IMR-90 (cell line): ENCODE results near the gene DYNAP. TPM values are rescaled to one million over a fixed set of nuclear protein-coding genes. Genes with fewer than 3 reads are reported as not detected.

ENCODE experiments used
- ATAC-seq: fragments of 200-7000 bp; cut with Tn5 transposase; 2 replicates; pipeline ENCODE4 v1.9.1; 2020; ENCODE audit warnings: low read depth, mild to moderate bottlenecking, moderate library complexity
- BruUV-seq: library from RNA; stranded (reverse); fragments of 400-500 nt; replicated peaks from 2 replicates; lab custom pipeline; 2021; lab: Mats Ljungman, UMichigan
- CTCF ChIA-PET: fragments of 300-600 bp; formaldehyde crosslinking; extraction: SDS; loops from one replicate; lab custom pipeline; 2021; ENCODE audit warnings: antibody characterized with exemption; lab: Yijun Ruan, JAX
- POLR2A ChIA-PET: fragments of 300-600 bp; sonication (Branson Sonifier 250); formaldehyde crosslinking; loops from one replicate; lab custom pipeline; 2022; ENCODE audit warnings: antibody characterized with exemption; ENCODE audit not compliant: unreplicated experiment; lab: Charles Lee
- DNase-seq: peaks from one replicate; pipeline ENCODE4 v3.0.0; 2013
- H2AFZ ChIP-seq: replicated peaks from 2 replicates; pipeline ENCODE3; 2013; ENCODE audit warnings: low read length, mild to moderate bottlenecking; ENCODE audit not compliant: poor library complexity
- H2AK5ac ChIP-seq: 2 replicates; pipeline ENCODE4 v1.6.1; 2013; ENCODE audit warnings: low read depth, low read length, inconsistent platforms
- H2AK9ac ChIP-seq: replicated peaks from 2 replicates; pipeline ENCODE3; 2013; ENCODE audit warnings: mild to moderate bottlenecking, low read depth, low read length, moderate library complexity; ENCODE audit not compliant: poor library complexity
- H2BK120ac ChIP-seq: 2 replicates; pipeline ENCODE4 v1.6.1; 2013; ENCODE audit warnings: low read depth, low read length, inconsistent platforms
- H2BK15ac ChIP-seq: 3 replicates; pipeline ENCODE4 v1.6.1; 2013; ENCODE audit warnings: low read depth, low read length, inconsistent platforms
- H2BK20ac ChIP-seq: 2 replicates; pipeline ENCODE4 v1.6.1; 2013; ENCODE audit warnings: low read depth, mild to moderate bottlenecking, inconsistent platforms, low read length, moderate library complexity
- H2BK5ac ChIP-seq: 2 replicates; pipeline ENCODE4 v1.6.1; 2013; ENCODE audit warnings: mild to moderate bottlenecking, low read depth, low read length, inconsistent platforms; ENCODE audit not compliant: poor library complexity, severe bottlenecking
- H3K14ac ChIP-seq: replicated peaks from 2 replicates; pipeline ENCODE4 v1.6.1; 2013; ENCODE audit warnings: low read depth, low read length, inconsistent platforms
- H3K18ac ChIP-seq: 2 replicates; pipeline ENCODE4 v1.6.1; 2013; ENCODE audit warnings: low read depth, low read length, control low read depth
- H3K23ac ChIP-seq: 2 replicates; pipeline ENCODE4 v1.6.1; 2013; ENCODE audit warnings: low read depth, low read length, inconsistent platforms
- H3K27ac ChIP-seq: 2 replicates; pipeline ENCODE4 v1.5.1; 2013; ENCODE audit warnings: mild to moderate bottlenecking, control low read depth, low read length; ENCODE audit not compliant: insufficient read depth
- H3K27me3 ChIP-seq: 2 replicates; pipeline ENCODE4 v1.6.1; 2013; ENCODE audit warnings: low read length; ENCODE audit not compliant: control insufficient read depth, insufficient read depth
- H3K36me3 ChIP-seq: 2 replicates; pipeline ENCODE4 v1.6.1; 2013; ENCODE audit warnings: low read length, mixed read lengths; ENCODE audit not compliant: control insufficient read depth, insufficient read depth
- H3K4ac ChIP-seq: 2 replicates; pipeline ENCODE4 v1.6.1; 2013; ENCODE audit warnings: low read depth, low read length, inconsistent platforms
- H3K4me1 ChIP-seq: 2 replicates; pipeline ENCODE4 v1.6.1; 2013; ENCODE audit warnings: low read length, mixed read lengths; ENCODE audit not compliant: control insufficient read depth, insufficient read depth
- H3K4me2 ChIP-seq: 2 replicates; pipeline ENCODE4 v1.6.1; 2013; ENCODE audit warnings: low read depth, mild to moderate bottlenecking, control low read depth, low read length, moderate library complexity
- H3K4me3 ChIP-seq: 2 replicates; pipeline ENCODE4 v1.5.1; 2013; ENCODE audit warnings: low read depth, mild to moderate bottlenecking, control low read depth, low read length, moderate library complexity; ENCODE audit not compliant: insufficient read depth
- H3K56ac ChIP-seq: 2 replicates; pipeline ENCODE4 v1.6.1; 2013; ENCODE audit warnings: low read length, inconsistent platforms; ENCODE audit not compliant: insufficient read depth; ENCODE audit errors: extremely low read depth
- H3K79me1 ChIP-seq, 2 experiments: 2 replicates each; pipeline ENCODE4 v1.6.1; 2013; ENCODE audit warnings: low read length in 2 of 2, inconsistent platforms in 1 of 2, low read depth in 1 of 2
- H3K9ac ChIP-seq: 2 replicates; pipeline ENCODE4 v1.6.1; 2013; ENCODE audit warnings: low read depth, low read length, control low read depth
- H3K9me1 ChIP-seq: 2 replicates; pipeline ENCODE4 v1.6.1; 2013; ENCODE audit warnings: low read length, inconsistent platforms; ENCODE audit not compliant: insufficient read depth
- H3K9me3 ChIP-seq: 2 replicates; pipeline ENCODE4 v1.6.1; 2013; ENCODE audit warnings: low read length; ENCODE audit not compliant: control insufficient read depth, insufficient read depth
- H4K20me1 ChIP-seq: 2 replicates; pipeline ENCODE4 v1.6.1; 2013; ENCODE audit warnings: low read length, inconsistent platforms; ENCODE audit not compliant: insufficient read depth
- H4K5ac ChIP-seq: 2 replicates; pipeline ENCODE4 v1.6.1; 2013; ENCODE audit warnings: mild to moderate bottlenecking, low read depth, low read length, control low read depth
- H4K8ac ChIP-seq, 2 experiments: 2 replicates each; pipeline ENCODE4 v1.6.1; 2013; ENCODE audit warnings: low read depth in 2 of 2, low read length in 2 of 2, control low read depth in 1 of 2, inconsistent platforms in 1 of 2
- H4K91ac ChIP-seq: 2 replicates; pipeline ENCODE4 v1.6.1; 2013; ENCODE audit warnings: low read depth, low read length, inconsistent platforms; ENCODE audit not compliant: insufficient read depth
- CHD1 ChIP-seq: IDR thresholded peaks from 2 replicates; pipeline ENCODE4 v1.6.1; 2012; ENCODE audit warnings: low read depth, low read length, improper control_type of control experiment
- FOS ChIP-seq: fragments of 150-350 bp; IDR thresholded peaks from 2 replicates; pipeline ENCODE4 v1.6.1; 2016; ENCODE audit warnings: low read depth, low read length
- MXI1 ChIP-seq: IDR thresholded peaks from 2 replicates; pipeline ENCODE4 v1.6.1; 2012; ENCODE audit warnings: low read depth, mild to moderate bottlenecking, low read length, moderate library complexity, borderline replicate concordance
- NFE2L2 ChIP-seq: fragments of 150-350 bp; IDR thresholded peaks from 2 replicates; pipeline ENCODE4 v1.6.1; 2016; ENCODE audit warnings: low read depth, mild to moderate bottlenecking, low read length
- RAD21 ChIP-seq: IDR thresholded peaks from 2 replicates; pipeline ENCODE4 v1.6.1; 2012; ENCODE audit warnings: low read length, improper control_type of control experiment
- RFX5 ChIP-seq: IDR thresholded peaks from 2 replicates; pipeline ENCODE4 v1.8.0; 2012; ENCODE audit warnings: low read depth, mild to moderate bottlenecking, low read length, moderate library complexity
- USF2 ChIP-seq: fragments of 150-350 bp; IDR thresholded peaks from 2 replicates; pipeline ENCODE4 v1.6.1; 2017; ENCODE audit warnings: mild to moderate bottlenecking, antibody characterized with exemption, low read length, low read depth
- WGBS, 2 experiments: methylation state at CpG; one replicate each; pipeline versions ENCODE4 v1.1.5 to v1.1.7; 2013; ENCODE audit warnings: missing lambda C conversion rate in 2 of 2; ENCODE audit not compliant: insufficient read length in 1 of 2; ENCODE audit errors: extremely low coverage in 2 of 2; 5-methylcytosine and 5-hydroxymethylcytosine counted together
- dilution Hi-C: fragments of 300-500 bp; cut with HindIII; formaldehyde crosslinking; loops from one replicate; pipeline ENCODE4 v1.14.3; 2018; ENCODE audit warnings: low sequenced_read_pairs; ENCODE audit not compliant: unreplicated experiment
- in situ Hi-C: fragments of 300-500 bp; cut with MboI; formaldehyde crosslinking; loops from 3 replicates; pipeline ENCODE4 v1.14.3; 2019; ENCODE audit warnings: low sequenced_read_pairs, inconsistent platforms, mixed read lengths
- intact Hi-C: fragments of 100-400 bp; cut with micrococcal nuclease; formaldehyde crosslinking; loops from 2 replicates; pipeline ENCODE4 v1.10.0; 2022
- polyA plus RNA-seq, 3 experiments: library from polyadenylated mRNA; depleted of rRNA; stranded (reverse); fragments of >200 nt; gene quantifications; 2 replicates each; pipeline ENCODE4 v1.2.3, GENCODE V29; 2012; ENCODE audit warnings: low replicate concordance in 1 of 3
- total RNA-seq: library from RNA; depleted of rRNA; stranded (reverse); fragments of >200 nt; gene quantifications from 2 replicates; pipeline ENCODE4 v1.2.3, GENCODE V29; 2012

Gene DYNAP
- total and polyA plus RNA-seq, 2 of the 4 experiments (the other 2 are of a cell fraction), result not detected

GRCh38 chr18:54580202-54580729 lies 10.8 kb upstream of the DYNAP start:
- H3K56ac ChIP-seq, result no peak overlapping the region
- no peaks in the 10 kb centered on the region for H3K9me1 ChIP-seq
- no peak overlapping the region for H3K14ac ChIP-seq
- no peak overlapping the region for H2BK15ac ChIP-seq
- ATAC-seq (no peak), DNase-seq (no peak)
- H3K4ac ChIP-seq, result no peak overlapping the region
- no peak overlapping the region for H2AFZ ChIP-seq
- no peaks in the 10 kb centered on the region for H3K4me1 ChIP-seq
- no peaks in the 10 kb centered on the region for H3K27me3 ChIP-seq
- no peak overlapping the region for H2BK20ac ChIP-seq
- H3K18ac ChIP-seq, result no peak overlapping the region
- ChIA-PET POLR2A (no interaction called here), CTCF (interaction anchor here (0.6 kb wide), 1 partner anchor 270 kb away, joined by 3 read pairs; no protein-coding TSS in a partner anchor)
- no peak overlapping the region for H2AK9ac ChIP-seq
- WGBS, 2 experiments, result 65% methylated on average over 3 of the region's 3 CpGs; no CpG with 5 or more reads in 1 of the 2 experiments
- no peak overlapping the region for H2AK5ac ChIP-seq
- no peak overlapping the region for H3K4me2 ChIP-seq
- H4K91ac ChIP-seq, result no peak overlapping the region
- H3K36me3 ChIP-seq, result no peaks in the 10 kb centered on the region
- H3K4me3 ChIP-seq, result no peak overlapping the region
- H4K8ac ChIP-seq, result no peak overlapping the region
- no peaks in the 10 kb centered on the region for H3K79me1 ChIP-seq
- H3K9me3 ChIP-seq, result no peaks in the 10 kb centered on the region
- H3K27ac ChIP-seq, result no peak overlapping the region
- no peak overlapping the region for H2BK5ac ChIP-seq
- H2BK120ac ChIP-seq, result no peak overlapping the region
- H4K20me1 ChIP-seq, result no peaks in the 10 kb centered on the region
- no peak for TF ChIP-seq FOS
- TF ChIP-seq RFX5, result no peak
- TF ChIP-seq USF2, result no peak
- no peak for TF ChIP-seq NFE2L2
- no peak for TF ChIP-seq MXI1
- TF ChIP-seq RAD21, result no peak
- no peak for TF ChIP-seq CHD1
- intact Hi-C loops (no loop called here), dilution Hi-C loops (no loop called here), in situ Hi-C loops (no loop called here)
- BruUV-seq, result no TSS peak
- H3K23ac ChIP-seq, result no peak overlapping the region
- no peak overlapping the region for H3K9ac ChIP-seq
- H4K5ac ChIP-seq, result no peak overlapping the region
